Aorta (tissue), 5 donors: Measurements from ENCODE around the gene ZNF541. TPM values are rescaled to one million over a fixed set of nuclear protein-coding genes. Genes with fewer than 3 reads are reported as not detected.

ENCODE experiments used
- ATAC-seq: fragments of 200-7000 bp; cut with Tn5 transposase; one replicate; pipeline ENCODE4 v1.9.1; 2022; ENCODE audit warnings: moderate library complexity; ENCODE audit not compliant: low FRiP score
- DNase-seq, 2 donors: peaks; one replicate each; pipeline ENCODE4 v3.0.0-alpha.2; 2020
- H3K27ac ChIP-seq, 2 donors: one replicate each; pipeline ENCODE4 v1.5.1; 2013; ENCODE audit warnings: low read length in 2 of 2, mild to moderate bottlenecking in 2 of 2, moderate library complexity in 2 of 2, control low read depth in 1 of 2, inconsistent platforms in 1 of 2, low read depth in 1 of 2
- H3K27me3 ChIP-seq, 2 donors: one replicate each; pipeline ENCODE4 v1.6.1; 2013; ENCODE audit warnings: control low read depth in 1 of 2, low read length in 1 of 2, mild to moderate bottlenecking in 1 of 2, moderate library complexity in 1 of 2; ENCODE audit not compliant: insufficient read depth in 2 of 2, control insufficient read depth in 1 of 2
- H3K36me3 ChIP-seq, 2 donors: one replicate each; pipeline ENCODE4 v1.6.1; 2013; ENCODE audit warnings: control low read depth in 1 of 2, low read length in 1 of 2, mild to moderate bottlenecking in 1 of 2; ENCODE audit not compliant: insufficient read depth in 2 of 2, control insufficient read depth in 1 of 2
- H3K4me1 ChIP-seq, 2 donors: one replicate each; pipeline ENCODE4 v1.6.1; 2013; ENCODE audit warnings: low read length in 2 of 2, control low read depth in 1 of 2, mild to moderate bottlenecking in 1 of 2, moderate library complexity in 1 of 2; ENCODE audit not compliant: insufficient read depth in 2 of 2, control insufficient read depth in 1 of 2
- H3K4me3 ChIP-seq, 2 donors: one replicate each; pipeline ENCODE4 v1.5.1; 2013; ENCODE audit warnings: low read length in 2 of 2, control low read depth in 1 of 2, mild to moderate bottlenecking in 1 of 2
- H3K9me3 ChIP-seq: one replicate; pipeline ENCODE4 v1.6.1; 2013; ENCODE audit warnings: mild to moderate bottlenecking, low read length; ENCODE audit not compliant: control insufficient read depth
- WGBS, 2 donors: extraction: QIAGEN DNeasy Blood & Tissue Kit; methylation state at CpG; one replicate each; pipeline ENCODE4 v1.1.7; 2013; 5-methylcytosine and 5-hydroxymethylcytosine counted together
- intact Hi-C, 2 donors: fragments of 100-400 bp; cut with DNase I; formaldehyde crosslinking; loops; one replicate each; pipeline versions ENCODE4 v1.14.2 to v1.15.0; 2022
- polyA plus RNA-seq, 2 donors: library from polyadenylated mRNA; stranded (reverse); fragments of 200-250 nt; gene quantifications; one replicate each; pipeline ENCODE4 v1.2.3, GENCODE V29; 2013
- total RNA-seq, 2 donors: library from RNA; stranded (reverse); fragmentation: NEBNext Ultra II Directional; extraction: Animal tissue kit (Norgen Biotek cat#: 25700); gene quantifications; one replicate each; pipeline ENCODE4 v1.2.1, GENCODE V29; 2021
- donor health status: healthy with polysubstance abuse.
- donor health status: Bipolar disorder and iron deficiency.
- donor health status: DM: no; HTN: no; CAD: no.
- donor health status: DM: no; HTN: no; CAD: no.
- donor health status: DM: yes; HTN: yes; CAD: no.

ZNF541 gene
- total and polyA plus RNA-seq, 4 donors, result 0.13 to 0.38 (median 0.30) TPM; not detected in 1

- 22 to 25% methylated on average over 7 of the region's 7 CpGs for WGBS, 2 donors
- Histone ChIP-seq H3K27me3 (no peaks in the 10 kb centered on the region), H3K36me3 (no peaks in the 10 kb centered on the region), H3K9me3 (no peaks in the 10 kb centered on the region), H3K4me1 (no peaks in the 10 kb centered on the region), H3K4me3 (no peak overlapping the region), H3K27ac (no peak overlapping the region)
- intact Hi-C loops, result no loop called here
- DNase-seq (no peak), ATAC-seq (no peak)
Measured at GRCh38 chr19:47523473-47523872, 49.5 kb downstream of the ZNF541 start.

Other genes starting within 250 kb of the ZNF541 start
- gene C5AR2, start 241.0 kb downstream of the ZNF541 start, total RNA-seq, result 10 to 100 TPM in 1 of 2 donors, 1 to 10 TPM in 1; 8.0 to 13.6 TPM
- gene C5AR2, start 241.0 kb downstream of the ZNF541 start, polyA plus RNA-seq, result under 1 TPM; 0.20 to 0.38 TPM
- 10 to 100 TPM in 1 of 2 donors, 1 to 10 TPM in 1; 8.9 to 14.6 TPM for gene DHX34, start 223.8 kb downstream of the ZNF541 start, total RNA-seq
- 10 to 100 TPM in 1 of 2 donors, 1 to 10 TPM in 1; 1.5 to 10.3 TPM for gene DHX34, start 223.8 kb downstream of the ZNF541 start, polyA plus RNA-seq
- 10 to 100 TPM in 1 of 2 donors, 1 to 10 TPM in 1; 7.7 to 19.6 TPM for gene MEIS3, start 153.6 kb downstream of the ZNF541 start, total RNA-seq
- 1 to 10 TPM in 1 of 2 donors, under 1 TPM in 1; 0.75 to 3.9 TPM for gene MEIS3, start 153.6 kb downstream of the ZNF541 start, polyA plus RNA-seq
- gene SLC8A2, start 101.3 kb downstream of the ZNF541 start, total RNA-seq, result under 1 TPM; 0.23 to 0.72 TPM
- gene SLC8A2, start 101.3 kb downstream of the ZNF541 start, polyA plus RNA-seq, result not detected
- gene KPTN, start 88.9 kb downstream of the ZNF541 start, total RNA-seq, result 1 to 10 TPM; 3.0 to 4.3 TPM
- gene KPTN, start 88.9 kb downstream of the ZNF541 start, polyA plus RNA-seq, result 10 to 100 TPM; 12.3 to 24.8 TPM
- 10 to 100 TPM; 63.5 to 79.8 TPM for gene NAPA, start 58.1 kb downstream of the ZNF541 start, total RNA-seq
- 10 to 100 TPM; 61.7 to 94.0 TPM for gene NAPA, start 58.1 kb downstream of the ZNF541 start, polyA plus RNA-seq
- gene BICRA, start 36.0 kb upstream of the ZNF541 start, total RNA-seq, result 10 to 100 TPM; 12.3 to 17.9 TPM
- 10 to 100 TPM in 1 of 2 donors, under 1 TPM in 1; 0.88 to 12.3 TPM for gene BICRA, start 36.0 kb upstream of the ZNF541 start, polyA plus RNA-seq
- gene EHD2, start 140.3 kb upstream of the ZNF541 start, total RNA-seq, result 100 to 1,000 TPM; 170 to 189 TPM
- 100 to 1,000 TPM in 1 of 2 donors, 10 to 100 TPM in 1; 38.4 to 121 TPM for gene EHD2, start 140.3 kb upstream of the ZNF541 start, polyA plus RNA-seq
- gene NOP53, start 172.4 kb upstream of the ZNF541 start, total RNA-seq, result 100 to 1,000 TPM; 214 to 319 TPM
- gene NOP53, start 172.4 kb upstream of the ZNF541 start, polyA plus RNA-seq, result 100 to 1,000 TPM; 446 to 680 TPM
- gene SELENOW, start 205.6 kb upstream of the ZNF541 start, total RNA-seq, result 100 to 1,000 TPM; 319 to 453 TPM
- 1,000 to 10,000 TPM; 1,063 to 1,551 TPM for gene SELENOW, start 205.6 kb upstream of the ZNF541 start, polyA plus RNA-seq
- not detected for gene TPRX1, start 231.4 kb upstream of the ZNF541 start, total RNA-seq
- gene TPRX1, start 231.4 kb upstream of the ZNF541 start, polyA plus RNA-seq, result not detected
- not detected for gene CRX, start 248.8 kb upstream of the ZNF541 start, total RNA-seq
- gene CRX, start 248.8 kb upstream of the ZNF541 start, polyA plus RNA-seq, result under 1 TPM in 1 of 2 donors, not detected in 1; 0.25 TPM